ENCODE measurements around the gene IGFL2.

- TF ChIP-seq EZH2 (optimal IDR thresholded peaks at IDR 0.05; ENCODE audit: low read depth, low read length) (no peak), CTCF (IDR thresholded peaks at IDR 0.05; ENCODE audit: low read length) (no peak), EZH2phosphoT487 (IDR thresholded peaks at IDR 0.05; ENCODE audit: low read length) (no peak)
Measured at GRCh38 chr19:46210669-46211068, 62.6 kb downstream of the IGFL2 start.

Data from MM.1S (cell line).